Vagina (tissue), 2 donors: Measurements from ENCODE around the gene PLA2G7.

Experiments used
- POLR2A ChIP-seq, 2 donors: fragments of 450-650 bp; IDR thresholded peaks; one replicate each; pipeline ENCODE4 v1.6.1; 2017; ENCODE audit warnings: antibody characterized with exemption in 2 of 2, mild to moderate bottlenecking in 2 of 2, moderate library complexity in 2 of 2
- POLR2AphosphoS5 ChIP-seq, 2 donors: sonication (generic); formaldehyde crosslinking; IDR thresholded peaks; one replicate each; pipeline ENCODE4 v1.9.0; 2017; ENCODE audit warnings: antibody characterized with exemption in 2 of 2, mild to moderate bottlenecking in 2 of 2, low read depth in 1 of 2; ENCODE audit not compliant: insufficient read depth in 1 of 2
- TF ChIP-seq, protein P1 (sequence below), 3 experiments: fragments of 450-650 bp in 2 of 3; fragments of 200-600 bp in 1 of 3; sonication (generic) in 1 of 3; IDR thresholded peaks; one replicate each; pipeline ENCODE4 v1.5.1; 2017 to 2019; ENCODE audit warnings: antibody characterized with exemption in 3 of 3, mild to moderate bottlenecking in 2 of 3, moderate library complexity in 2 of 3

DNA sequence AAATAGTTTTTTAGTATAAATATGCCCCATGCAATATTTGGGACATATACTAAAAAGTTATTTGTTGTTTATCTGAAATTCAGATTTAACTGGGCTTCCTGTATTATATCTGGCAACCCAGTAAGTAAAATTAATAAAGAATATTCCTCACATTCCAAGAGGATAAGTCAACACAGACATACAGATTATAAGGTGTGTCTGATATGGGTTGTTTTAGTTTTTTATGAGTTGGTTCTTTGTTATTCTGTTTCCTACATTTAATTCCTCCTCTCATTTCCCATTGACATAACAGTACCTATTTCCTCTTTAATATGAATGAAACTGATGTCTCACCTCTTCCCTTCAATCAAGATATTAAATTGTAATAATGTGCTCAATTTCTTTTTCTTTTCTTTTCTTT lies 1.7 kb upstream of the PLA2G7 start:
- TF ChIP-seq, protein P1, sequence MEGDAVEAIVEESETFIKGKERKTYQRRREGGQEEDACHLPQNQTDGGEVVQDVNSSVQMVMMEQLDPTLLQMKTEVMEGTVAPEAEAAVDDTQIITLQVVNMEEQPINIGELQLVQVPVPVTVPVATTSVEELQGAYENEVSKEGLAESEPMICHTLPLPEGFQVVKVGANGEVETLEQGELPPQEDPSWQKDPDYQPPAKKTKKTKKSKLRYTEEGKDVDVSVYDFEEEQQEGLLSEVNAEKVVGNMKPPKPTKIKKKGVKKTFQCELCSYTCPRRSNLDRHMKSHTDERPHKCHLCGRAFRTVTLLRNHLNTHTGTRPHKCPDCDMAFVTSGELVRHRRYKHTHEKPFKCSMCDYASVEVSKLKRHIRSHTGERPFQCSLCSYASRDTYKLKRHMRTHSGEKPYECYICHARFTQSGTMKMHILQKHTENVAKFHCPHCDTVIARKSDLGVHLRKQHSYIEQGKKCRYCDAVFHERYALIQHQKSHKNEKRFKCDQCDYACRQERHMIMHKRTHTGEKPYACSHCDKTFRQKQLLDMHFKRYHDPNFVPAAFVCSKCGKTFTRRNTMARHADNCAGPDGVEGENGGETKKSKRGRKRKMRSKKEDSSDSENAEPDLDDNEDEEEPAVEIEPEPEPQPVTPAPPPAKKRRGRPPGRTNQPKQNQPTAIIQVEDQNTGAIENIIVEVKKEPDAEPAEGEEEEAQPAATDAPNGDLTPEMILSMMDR (IDR thresholded peaks at IDR 0.05) = no peak
- no peak for TF ChIP-seq POLR2AphosphoS5 (IDR thresholded peaks at IDR 0.05; ENCODE audit: insufficient read depth in 1 of 2, low read depth in 1 of 2)
- no peak for TF ChIP-seq POLR2A (IDR thresholded peaks at IDR 0.05)
